ENCODE results near the gene SMAD7.

DNA sequence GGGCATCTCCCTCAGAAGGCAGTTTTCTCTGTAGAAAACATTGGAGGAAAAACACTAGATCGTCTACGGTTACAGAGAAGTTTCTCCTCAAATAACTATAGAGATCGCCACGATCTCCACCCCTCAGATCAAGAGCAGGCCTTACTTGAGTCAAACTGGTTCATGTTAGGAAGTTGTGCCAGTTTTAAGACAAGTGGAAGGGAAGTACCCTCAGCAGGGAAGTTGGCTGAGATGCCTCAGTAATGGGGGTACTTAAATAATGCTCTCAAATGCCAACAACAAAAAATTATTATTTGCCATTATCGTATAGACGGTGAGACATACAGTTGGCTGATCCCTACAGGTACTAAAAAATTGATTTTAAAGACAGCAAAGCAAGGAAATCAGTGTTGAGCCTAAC, 8.2 kb upstream of the SMAD7 start:
- TF ChIP-seq ISL1 (CRISPR knock-in tag; IDR thresholded peaks at IDR 0.05) (no peak), SNAI2 (CRISPR knock-in tag; IDR thresholded peaks at IDR 0.05) (no peak), GLIS3 (CRISPR knock-in tag; IDR thresholded peaks at IDR 0.05) (no peak), ZC3H10 (CRISPR knock-in tag; IDR thresholded peaks at IDR 0.05) (no peak), RARB (CRISPR knock-in tag; IDR thresholded peaks at IDR 0.05) (no peak), ZNF8 (CRISPR knock-in tag; IDR thresholded peaks at IDR 0.05) (no peak), TCF4 (CRISPR knock-in tag; IDR thresholded peaks at IDR 0.05; ENCODE audit: borderline replicate concordance) (no peak), ZNF565 (CRISPR knock-in tag; conservative IDR thresholded peaks at IDR 0.05; ENCODE audit: low read depth) (no peak), ARNTL (CRISPR knock-in tag; IDR thresholded peaks at IDR 0.05; ENCODE audit: borderline replicate concordance, low read depth) (no peak), TOX (CRISPR knock-in tag; IDR thresholded peaks at IDR 0.05; ENCODE audit: borderline replicate concordance) (no peak), ZNF70 (CRISPR knock-in tag; IDR thresholded peaks at IDR 0.05) (no peak)
- TF ChIP-seq, protein P1, sequence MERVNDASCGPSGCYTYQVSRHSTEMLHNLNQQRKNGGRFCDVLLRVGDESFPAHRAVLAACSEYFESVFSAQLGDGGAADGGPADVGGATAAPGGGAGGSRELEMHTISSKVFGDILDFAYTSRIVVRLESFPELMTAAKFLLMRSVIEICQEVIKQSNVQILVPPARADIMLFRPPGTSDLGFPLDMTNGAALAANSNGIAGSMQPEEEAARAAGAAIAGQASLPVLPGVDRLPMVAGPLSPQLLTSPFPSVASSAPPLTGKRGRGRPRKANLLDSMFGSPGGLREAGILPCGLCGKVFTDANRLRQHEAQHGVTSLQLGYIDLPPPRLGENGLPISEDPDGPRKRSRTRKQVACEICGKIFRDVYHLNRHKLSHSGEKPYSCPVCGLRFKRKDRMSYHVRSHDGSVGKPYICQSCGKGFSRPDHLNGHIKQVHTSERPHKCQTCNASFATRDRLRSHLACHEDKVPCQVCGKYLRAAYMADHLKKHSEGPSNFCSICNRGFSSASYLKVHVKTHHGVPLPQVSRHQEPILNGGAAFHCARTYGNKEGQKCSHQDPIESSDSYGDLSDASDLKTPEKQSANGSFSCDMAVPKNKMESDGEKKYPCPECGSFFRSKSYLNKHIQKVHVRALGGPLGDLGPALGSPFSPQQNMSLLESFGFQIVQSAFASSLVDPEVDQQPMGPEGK (CRISPR knock-in tag; IDR thresholded peaks at IDR 0.05; ENCODE audit: borderline replicate concordance): no peak
- TF ChIP-seq, protein P2, sequence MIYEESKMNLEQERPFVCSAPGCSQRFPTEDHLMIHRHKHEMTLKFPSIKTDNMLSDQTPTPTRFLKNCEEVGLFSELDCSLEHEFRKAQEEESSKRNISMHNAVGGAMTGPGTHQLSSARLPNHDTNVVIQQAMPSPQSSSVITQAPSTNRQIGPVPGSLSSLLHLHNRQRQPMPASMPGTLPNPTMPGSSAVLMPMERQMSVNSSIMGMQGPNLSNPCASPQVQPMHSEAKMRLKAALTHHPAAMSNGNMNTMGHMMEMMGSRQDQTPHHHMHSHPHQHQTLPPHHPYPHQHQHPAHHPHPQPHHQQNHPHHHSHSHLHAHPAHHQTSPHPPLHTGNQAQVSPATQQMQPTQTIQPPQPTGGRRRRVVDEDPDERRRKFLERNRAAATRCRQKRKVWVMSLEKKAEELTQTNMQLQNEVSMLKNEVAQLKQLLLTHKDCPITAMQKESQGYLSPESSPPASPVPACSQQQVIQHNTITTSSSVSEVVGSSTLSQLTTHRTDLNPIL (CRISPR knock-in tag; IDR thresholded peaks at IDR 0.05; ENCODE audit: low read depth): no peak
